ENCODE data around the gene BTG1. TPM values are rescaled to one million over a fixed set of nuclear protein-coding genes. Genes with fewer than 3 reads are reported as not detected.

The BTG1 gene
- total RNA-seq, 1 donor from 2014 or later: 63.7 TPM

GRCh38 chr12:92147491-92147890, 1.8 kb upstream of the BTG1 start:
- peak overlapping the region; percentile 96 for H3K4me2 ChIP-seq (ENCODE audit: low read length)
- no peak for DNase-seq (ENCODE audit: low read depth)
- H3K36me3 ChIP-seq (ENCODE audit: insufficient read depth, low read length): peaks cover 1% of the 10 kb centered on the region
- no peak for FAIRE-seq
- no peak overlapping the region for H2AFZ ChIP-seq (ENCODE audit: low read depth, low read length)
- H3K79me2 ChIP-seq (ENCODE audit: insufficient read depth, low read length): peaks cover 28% of the 10 kb centered on the region
- TF ChIP-seq EZH2 (IDR thresholded peaks at IDR 0.05; ENCODE audit: insufficient read depth, low read length): no peak
- TF ChIP-seq CTCF (IDR thresholded peaks at IDR 0.05; ENCODE audit: insufficient read depth, low read depth, low read length): no peak
- H4K20me1 ChIP-seq (ENCODE audit: insufficient read depth, low read length): peaks cover 28% of the 10 kb centered on the region
- Mint-ChIP-seq H3K4me3 (ENCODE audit: unreplicated experiment) (peak overlapping the region; percentile 95), H3K27ac (ENCODE audit: unreplicated experiment) (peak overlapping the region; percentile 77), H3K27me3 (ENCODE audit: low read depth, unreplicated experiment) (no peaks in the 10 kb centered on the region), H3K4me1 (ENCODE audit: low read depth, unreplicated experiment) (peaks cover 12% of the 10 kb centered on the region), H3K9me3 (ENCODE audit: unreplicated experiment) (no peaks in the 10 kb centered on the region), H3K36me3 (ENCODE audit: low read depth, unreplicated experiment) (peaks cover 8% of the 10 kb centered on the region)
- H3K9ac ChIP-seq (ENCODE audit: low read length): no peak overlapping the region
- H3K9me3 ChIP-seq (ENCODE audit: insufficient read depth, low read depth, low read length): no peaks in the 10 kb centered on the region
- H3K4me1 ChIP-seq (ENCODE audit: insufficient read depth, low read length): peaks cover 4% of the 10 kb centered on the region
- no peak overlapping the region for H3K4me3 ChIP-seq (ENCODE audit: insufficient read depth, low read depth, low read length)
- no peaks in the 10 kb centered on the region for H3K27me3 ChIP-seq (ENCODE audit: insufficient read depth, low read length)
- no peak overlapping the region for H3K27ac ChIP-seq (ENCODE audit: low read depth, low read length)

- peaks cover 36% of the 10 kb centered on the region for H4K20me1 ChIP-seq (ENCODE audit: insufficient read depth, low read length)
- H3K79me2 ChIP-seq (ENCODE audit: insufficient read depth, low read length): peaks cover 37% of the 10 kb centered on the region
- no peak for FAIRE-seq
- H3K4me1 ChIP-seq (ENCODE audit: insufficient read depth, low read length): peaks cover 4% of the 10 kb centered on the region
- DNase-seq (ENCODE audit: low read depth): peak; percentile 50
- Mint-ChIP-seq H3K27me3 (ENCODE audit: low read depth, unreplicated experiment) (no peaks in the 10 kb centered on the region), H3K4me3 (ENCODE audit: unreplicated experiment) (peak overlapping the region; percentile 95), H3K9me3 (ENCODE audit: unreplicated experiment) (no peaks in the 10 kb centered on the region), H3K27ac (ENCODE audit: unreplicated experiment) (peak overlapping the region; percentile 96), H3K4me1 (ENCODE audit: low read depth, unreplicated experiment) (peaks cover 12% of the 10 kb centered on the region), H3K36me3 (ENCODE audit: low read depth, unreplicated experiment) (peaks cover 8% of the 10 kb centered on the region)
- peak overlapping the region; percentile 86 for H3K4me3 ChIP-seq (ENCODE audit: insufficient read depth, low read depth, low read length)
- H3K9ac ChIP-seq (ENCODE audit: low read length): peak overlapping the region; percentile 91
- H3K27ac ChIP-seq (ENCODE audit: low read depth, low read length): peak overlapping the region; percentile 89
- TF ChIP-seq EZH2 (IDR thresholded peaks at IDR 0.05; ENCODE audit: insufficient read depth, low read length) (no peak), CTCF (IDR thresholded peaks at IDR 0.05; ENCODE audit: insufficient read depth, low read depth, low read length) (no peak)
- peaks cover 5% of the 10 kb centered on the region for H3K36me3 ChIP-seq (ENCODE audit: insufficient read depth, low read length)
- H3K27me3 ChIP-seq (ENCODE audit: insufficient read depth, low read length): no peaks in the 10 kb centered on the region
- peak overlapping the region; percentile 99 for H2AFZ ChIP-seq (ENCODE audit: low read depth, low read length)
- no peaks in the 10 kb centered on the region for H3K9me3 ChIP-seq (ENCODE audit: insufficient read depth, low read depth, low read length)
- peak overlapping the region; percentile 96 for H3K4me2 ChIP-seq (ENCODE audit: low read length)
Measured at GRCh38 chr12:92146497-92147224, 1.0 kb upstream of the BTG1 start.

- peak overlapping the region; percentile 99 for H3K27ac Mint-ChIP-seq (ENCODE audit: unreplicated experiment)
- peaks cover 5% of the 10 kb centered on the region for H3K36me3 ChIP-seq (ENCODE audit: insufficient read depth, low read length)
Measured at GRCh38 chr12:92145481-92145730, 240 bp downstream of the BTG1 start.

More at GRCh38 chr12:92145481-92145730, 240 bp downstream of the BTG1 start:
- peak overlapping the region; percentile 95 for H3K4me3 Mint-ChIP-seq (ENCODE audit: unreplicated experiment)
- H3K4me3 ChIP-seq (ENCODE audit: insufficient read depth, low read depth, low read length): peak overlapping the region; percentile 92
- FAIRE-seq (no peak), DNase-seq (ENCODE audit: low read depth) (no peak)
- H4K20me1 ChIP-seq (ENCODE audit: insufficient read depth, low read length): peaks cover 45% of the 10 kb centered on the region
- no peak for TF ChIP-seq CTCF (IDR thresholded peaks at IDR 0.05; ENCODE audit: insufficient read depth, low read depth, low read length)
- no peak for TF ChIP-seq EZH2 (IDR thresholded peaks at IDR 0.05; ENCODE audit: insufficient read depth, low read length)
- H3K9ac ChIP-seq (ENCODE audit: low read length): peak overlapping the region; percentile 96
- no peaks in the 10 kb centered on the region for H3K9me3 ChIP-seq (ENCODE audit: insufficient read depth, low read depth, low read length)
- peaks cover 49% of the 10 kb centered on the region for H3K79me2 ChIP-seq (ENCODE audit: insufficient read depth, low read length)
- H3K9me3 Mint-ChIP-seq (ENCODE audit: unreplicated experiment): no peaks in the 10 kb centered on the region
- H3K27ac ChIP-seq (ENCODE audit: low read depth, low read length): peak overlapping the region; percentile 97
- peaks cover 10% of the 10 kb centered on the region for H3K36me3 Mint-ChIP-seq (ENCODE audit: low read depth, unreplicated experiment)
- no peak overlapping the region for H2AFZ ChIP-seq (ENCODE audit: low read depth, low read length)
- no peaks in the 10 kb centered on the region for H3K27me3 Mint-ChIP-seq (ENCODE audit: low read depth, unreplicated experiment)
- peak overlapping the region; percentile 87 for H3K4me2 ChIP-seq (ENCODE audit: low read length)
- H3K27me3 ChIP-seq (ENCODE audit: insufficient read depth, low read length): no peaks in the 10 kb centered on the region
- peaks cover 16% of the 10 kb centered on the region for H3K4me1 Mint-ChIP-seq (ENCODE audit: low read depth, unreplicated experiment)
- H3K4me1 ChIP-seq (ENCODE audit: insufficient read depth, low read length): peaks cover 8% of the 10 kb centered on the region
